Caco-2 (cell line): ENCODE results near the gene ELP5. TPM values are rescaled to one million over a fixed set of nuclear protein-coding genes. Genes with fewer than 3 reads are reported as not detected.

Experiments used
- BruUV-seq: library from RNA; stranded (reverse); fragments of 400-500 nt; replicated peaks from 2 replicates; lab custom pipeline; 2021; lab: Mats Ljungman, UMichigan
- CTCF ChIA-PET: fragments of 300-600 bp; sonication (Branson Sonifier 250); formaldehyde crosslinking; loops from one replicate; lab custom pipeline; 2022; ENCODE audit warnings: antibody characterized with exemption; lab: Charles Lee
- POLR2A ChIA-PET: fragments of 300-600 bp; sonication (Branson Sonifier 250); formaldehyde crosslinking; loops from one replicate; lab custom pipeline; 2022; ENCODE audit warnings: antibody characterized with exemption; lab: Charles Lee
- DNase-seq, 2 experiments: peaks; one replicate each; pipeline versions ENCODE4 v3.0.0 to v3.0.0-alpha.2; 2020 to 2022
- H3K27me3 ChIP-seq: replicated peaks from 2 replicates; pipeline ENCODE4 v1.6.0; 2011; ENCODE audit warnings: low read length; ENCODE audit not compliant: control insufficient read depth, insufficient read depth
- H3K36me3 ChIP-seq: 2 replicates; pipeline ENCODE4 v1.5.1; 2011; ENCODE audit warnings: low read length; ENCODE audit not compliant: control insufficient read depth, insufficient read depth
- H3K4me1 ChIP-seq: fragments of 250-450 bp; sonication (Bioruptor Pico); 2 replicates; pipeline ENCODE4 v1.5.1; 2020; ENCODE audit warnings: mild to moderate bottlenecking
- H3K4me3 ChIP-seq: 2 replicates; pipeline ENCODE4 v1.5.1; 2011; ENCODE audit warnings: low read depth, mild to moderate bottlenecking, control low read depth, low read length
- H3K9me3 ChIP-seq: fragments of 250-450 bp; sonication (Bioruptor Pico); 2 replicates; pipeline ENCODE4 v1.5.1; 2020; ENCODE audit warnings: mild to moderate bottlenecking, moderate library complexity
- H3K27ac Mint-ChIP-seq: one replicate; pipeline ENCODE4 v1.8.0; 2022; ENCODE audit warnings: mixed read lengths; ENCODE audit not compliant: unreplicated experiment
- H3K27me3 Mint-ChIP-seq: one replicate; pipeline ENCODE4 v1.8.0; 2022; ENCODE audit warnings: mixed read lengths; ENCODE audit not compliant: insufficient read depth, unreplicated experiment
- H3K36me3 Mint-ChIP-seq: one replicate; pipeline ENCODE4 v1.8.0; 2022; ENCODE audit warnings: mild to moderate bottlenecking, mixed read lengths; ENCODE audit not compliant: insufficient read depth, unreplicated experiment
- H3K4me1 Mint-ChIP-seq: one replicate; pipeline ENCODE4 v1.8.0; 2022; ENCODE audit warnings: low read depth, mixed read lengths; ENCODE audit not compliant: unreplicated experiment
- H3K4me3 Mint-ChIP-seq: one replicate; pipeline ENCODE4 v1.8.0; 2022; ENCODE audit warnings: mild to moderate bottlenecking, moderate library complexity, mixed read lengths; ENCODE audit not compliant: unreplicated experiment
- H3K9me3 Mint-ChIP-seq: one replicate; pipeline ENCODE4 v1.8.0; 2022; ENCODE audit warnings: mixed read lengths; ENCODE audit not compliant: unreplicated experiment
- intact Hi-C: fragments of 100-400 bp; cut with micrococcal nuclease; formaldehyde crosslinking; loops from one replicate; pipeline ENCODE4 v1.10.0; 2022; ENCODE audit not compliant: unreplicated experiment
- total RNA-seq: library from RNA; stranded (reverse); gene quantifications from 2 replicates; pipeline ENCODE4 v1.2.3, GENCODE V29; 2022
- TF ChIP-seq, protein P1 (sequence below), 2 experiments: fragments of 200-600 bp in 1 of 2; IDR thresholded peaks; 1 replicate in 1 of 2; 2 replicates in 1 of 2; pipeline versions ENCODE4 v1.5.1 to v1.8.0; 2011 to 2022; ENCODE audit warnings: antibody characterized with exemption in 1 of 2, control low read depth in 1 of 2, inconsistent platforms in 1 of 2, low read depth in 1 of 2, low read length in 1 of 2, mild to moderate bottlenecking in 1 of 2, moderate library complexity in 1 of 2; ENCODE audit not compliant: insufficient read depth in 1 of 2, severe bottlenecking in 1 of 2, unreplicated experiment in 1 of 2

ELP5 gene
- total RNA-seq, 1 experiment from 2014 or later: 43.2 TPM

DNA sequence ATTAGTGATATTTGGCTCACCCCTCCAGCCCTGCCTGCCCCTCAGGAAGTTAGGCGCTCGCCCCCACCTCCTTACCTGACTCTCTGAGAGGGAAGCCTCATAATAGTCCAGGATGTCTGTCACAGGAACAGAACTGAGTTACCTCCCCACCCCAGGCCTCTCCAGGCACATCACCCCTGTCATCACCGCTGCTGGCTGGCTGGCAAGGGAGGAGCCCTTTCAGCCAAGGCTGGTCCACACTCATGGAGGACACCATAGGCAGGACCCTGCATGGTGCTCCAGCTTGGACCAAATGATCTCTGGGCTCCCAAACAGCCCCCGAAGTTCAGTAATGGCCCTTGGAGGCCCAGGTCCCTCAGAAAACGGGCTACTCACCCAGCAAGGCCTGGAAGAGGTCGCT is 33.8 kb upstream of the ELP5 start:
- no peak overlapping the region for H3K4me3 Mint-ChIP-seq
- no peaks in the 10 kb centered on the region for H3K9me3 ChIP-seq
- peaks cover 58% of the 10 kb centered on the region for H3K36me3 Mint-ChIP-seq
- H3K9me3 Mint-ChIP-seq: no peaks in the 10 kb centered on the region
- BruUV-seq: no TSS peak
- ChIA-PET CTCF (no interaction called here), POLR2A (no interaction called here)
- no peak overlapping the region for H3K27ac Mint-ChIP-seq
- no peak for DNase-seq
- no peaks in the 10 kb centered on the region for H3K27me3 ChIP-seq
- no peaks in the 10 kb centered on the region for H3K27me3 Mint-ChIP-seq
- no peak overlapping the region for H3K4me3 ChIP-seq
- H3K4me1 Mint-ChIP-seq: peaks cover 5% of the 10 kb centered on the region
- H3K4me1 ChIP-seq: peaks cover 10% of the 10 kb centered on the region
- intact Hi-C loops: no loop called here
- no peaks in the 10 kb centered on the region for H3K36me3 ChIP-seq
- TF ChIP-seq, protein P1, sequence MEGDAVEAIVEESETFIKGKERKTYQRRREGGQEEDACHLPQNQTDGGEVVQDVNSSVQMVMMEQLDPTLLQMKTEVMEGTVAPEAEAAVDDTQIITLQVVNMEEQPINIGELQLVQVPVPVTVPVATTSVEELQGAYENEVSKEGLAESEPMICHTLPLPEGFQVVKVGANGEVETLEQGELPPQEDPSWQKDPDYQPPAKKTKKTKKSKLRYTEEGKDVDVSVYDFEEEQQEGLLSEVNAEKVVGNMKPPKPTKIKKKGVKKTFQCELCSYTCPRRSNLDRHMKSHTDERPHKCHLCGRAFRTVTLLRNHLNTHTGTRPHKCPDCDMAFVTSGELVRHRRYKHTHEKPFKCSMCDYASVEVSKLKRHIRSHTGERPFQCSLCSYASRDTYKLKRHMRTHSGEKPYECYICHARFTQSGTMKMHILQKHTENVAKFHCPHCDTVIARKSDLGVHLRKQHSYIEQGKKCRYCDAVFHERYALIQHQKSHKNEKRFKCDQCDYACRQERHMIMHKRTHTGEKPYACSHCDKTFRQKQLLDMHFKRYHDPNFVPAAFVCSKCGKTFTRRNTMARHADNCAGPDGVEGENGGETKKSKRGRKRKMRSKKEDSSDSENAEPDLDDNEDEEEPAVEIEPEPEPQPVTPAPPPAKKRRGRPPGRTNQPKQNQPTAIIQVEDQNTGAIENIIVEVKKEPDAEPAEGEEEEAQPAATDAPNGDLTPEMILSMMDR (IDR thresholded peaks at IDR 0.05; ENCODE audit: insufficient read depth in 1 of 2, low read depth in 1 of 2, low read length in 1 of 2, severe bottlenecking in 1 of 2, unreplicated experiment in 1 of 2): no peak

DNA sequence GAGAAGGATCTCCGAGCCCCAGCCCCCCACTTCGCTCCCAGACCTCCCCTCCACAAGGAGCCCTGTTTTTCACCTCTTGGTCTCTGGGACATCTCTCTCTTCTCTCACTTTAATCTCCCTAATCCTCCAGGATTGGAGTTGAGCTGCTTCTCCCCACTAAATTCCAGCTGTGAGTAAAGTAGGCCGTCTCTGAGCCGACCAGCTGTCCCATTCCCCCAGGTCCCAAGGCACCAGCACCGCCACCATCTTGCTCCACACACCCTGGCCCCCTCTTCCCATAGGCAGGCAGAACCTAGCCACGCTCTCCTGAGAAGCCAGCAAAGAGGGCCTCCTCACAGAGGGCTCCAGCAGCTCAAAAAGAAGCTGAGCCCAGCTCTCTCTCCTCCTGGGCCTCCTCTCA is 33.3 kb upstream of the ELP5 start:
- Mint-ChIP-seq H3K4me3 (peak overlapping the region; percentile 77), H3K4me1 (peaks cover 5% of the 10 kb centered on the region), H3K27ac (no peak overlapping the region), H3K9me3 (no peaks in the 10 kb centered on the region), H3K36me3 (peaks cover 60% of the 10 kb centered on the region), H3K27me3 (no peaks in the 10 kb centered on the region)
- intact Hi-C loops: loop anchor here (1.0 kb wide), 1 partner anchor 27 kb away; no protein-coding TSS in a partner anchor
- no peaks in the 10 kb centered on the region for H3K9me3 ChIP-seq
- H3K4me1 ChIP-seq: peaks cover 10% of the 10 kb centered on the region
- no peaks in the 10 kb centered on the region for H3K36me3 ChIP-seq
- CTCF ChIA-PET: no interaction called here
- TF ChIP-seq, protein P1 (IDR thresholded peaks at IDR 0.05; ENCODE audit: insufficient read depth in 1 of 2, low read depth in 1 of 2, low read length in 1 of 2, severe bottlenecking in 1 of 2, unreplicated experiment in 1 of 2): no peak
- DNase-seq: no peak
- BruUV-seq: no TSS peak
- no peak overlapping the region for H3K4me3 ChIP-seq
- H3K27me3 ChIP-seq: no peaks in the 10 kb centered on the region
- POLR2A ChIA-PET: interaction anchor here (2.3 kb wide), 1 partner anchor 16 kb away, joined by 6 read pairs; the partner anchor contains the start of gene DVL2

DNA sequence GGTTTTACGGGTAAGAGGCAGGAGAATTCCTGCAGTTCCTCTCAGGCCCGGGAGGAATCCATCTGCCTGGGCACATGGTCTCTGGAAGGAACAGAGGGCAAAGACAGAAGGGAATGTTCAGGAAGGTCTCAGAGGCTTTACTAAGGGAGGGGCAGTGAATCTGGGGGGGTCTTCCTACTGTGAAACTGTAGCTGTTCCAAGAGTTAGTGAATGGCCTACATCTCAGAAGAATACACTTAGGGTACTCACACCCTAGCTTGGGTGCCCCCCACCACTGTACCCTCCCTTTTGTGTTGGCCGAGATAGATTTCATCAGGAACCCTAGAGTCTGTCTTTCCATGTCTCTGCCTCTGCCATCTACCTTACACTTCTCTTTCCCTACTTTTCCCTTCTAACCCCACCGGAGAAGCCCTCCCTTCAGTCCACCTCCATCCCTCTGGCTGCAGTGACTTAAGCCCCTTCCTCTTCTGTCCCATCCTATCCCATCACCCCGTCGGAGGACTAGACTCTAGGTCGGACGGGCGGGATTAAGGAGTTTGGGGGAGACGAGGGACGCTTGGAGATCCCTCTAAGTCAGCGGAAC is 32.7 kb upstream of the ELP5 start:
- Mint-ChIP-seq H3K4me1 (peaks cover 5% of the 10 kb centered on the region), H3K36me3 (peaks cover 58% of the 10 kb centered on the region), H3K27me3 (no peaks in the 10 kb centered on the region), H3K4me3 (peak overlapping the region; percentile 77), H3K27ac (peak overlapping the region; percentile 73), H3K9me3 (no peaks in the 10 kb centered on the region)
- CTCF ChIA-PET: no interaction called here
- DNase-seq: no peak
- no peaks in the 10 kb centered on the region for H3K9me3 ChIP-seq
- H3K36me3 ChIP-seq: no peaks in the 10 kb centered on the region
- POLR2A ChIA-PET: interaction anchor here (0.5 to 2.3 kb wide), 3 partner anchors 15 to 146 kb away, joined by 3 to 6 read pairs (median 6); partner anchors contain the start of gene DVL2
- no peaks in the 10 kb centered on the region for H3K27me3 ChIP-seq
- peaks cover 10% of the 10 kb centered on the region for H3K4me1 ChIP-seq
- no TSS peak for BruUV-seq
- TF ChIP-seq, protein P1 (IDR thresholded peaks at IDR 0.05; ENCODE audit: insufficient read depth in 1 of 2, low read depth in 1 of 2, low read length in 1 of 2, severe bottlenecking in 1 of 2, unreplicated experiment in 1 of 2): no peak
- intact Hi-C loops: loop anchor here (1.0 kb wide), 1 partner anchor 28 kb away; no protein-coding TSS in a partner anchor
- peak overlapping the region; percentile 80 for H3K4me3 ChIP-seq
